NCI-H748 (cell line): ENCODE data around the gene MGST3.
"Not testable (repeated sequence)": the region's sequence is repeated elsewhere in the genome, so short reads cannot be mapped to it uniquely, and the experiment has no call there.

Experiments
- DNase-seq: peaks from one replicate; lab custom pipeline; 2025; ENCODE audit not compliant: unreplicated experiment; lab: John Stamatoyannopoulos, UW

Gene MGST3

DNA sequence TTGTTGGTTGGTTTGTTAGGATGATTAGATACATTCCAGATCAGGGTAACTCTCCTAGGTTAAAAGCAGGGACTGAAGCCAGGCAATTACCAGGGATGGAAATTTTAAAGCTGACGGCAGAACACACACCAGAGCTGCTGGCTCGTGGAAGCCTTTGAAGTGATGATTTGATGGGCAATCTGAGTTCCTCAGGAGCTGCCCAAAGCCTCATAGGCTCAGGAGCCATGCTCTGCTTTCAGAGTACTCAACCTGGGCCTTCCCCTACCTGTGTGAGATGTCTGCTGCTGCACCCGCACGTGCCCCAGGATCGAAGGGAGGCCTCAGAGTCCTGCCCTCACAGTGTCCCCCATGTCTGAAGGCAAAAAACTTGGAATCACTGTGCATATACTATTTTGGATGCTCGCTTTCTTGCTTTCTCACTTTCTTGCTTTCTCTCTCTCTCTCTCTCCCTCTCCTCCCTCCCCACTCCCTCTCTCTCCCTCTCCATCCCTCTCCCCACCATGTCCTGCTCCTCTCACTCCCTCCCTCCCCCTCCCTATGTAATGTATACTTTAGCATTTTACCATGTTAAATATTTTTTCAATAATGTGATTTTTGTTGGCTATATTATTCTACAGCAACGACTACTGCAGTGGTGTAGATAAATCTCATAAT, 18.0 kb downstream of the MGST3 start:
- DNase-seq: no peak

- DNase-seq: no peak
These were observed 20.1 kb downstream of the MGST3 start for GRCh38 chr1:165650981-165651625.

- not testable (repeated sequence) for DNase-seq
These were observed 27.9 kb downstream of the MGST3 start for GRCh38 chr1:165658766-165659580.

- DNase-seq: no peak
These were observed 28.5 kb downstream of the MGST3 start for GRCh38 chr1:165659581-165659895.

DNA sequence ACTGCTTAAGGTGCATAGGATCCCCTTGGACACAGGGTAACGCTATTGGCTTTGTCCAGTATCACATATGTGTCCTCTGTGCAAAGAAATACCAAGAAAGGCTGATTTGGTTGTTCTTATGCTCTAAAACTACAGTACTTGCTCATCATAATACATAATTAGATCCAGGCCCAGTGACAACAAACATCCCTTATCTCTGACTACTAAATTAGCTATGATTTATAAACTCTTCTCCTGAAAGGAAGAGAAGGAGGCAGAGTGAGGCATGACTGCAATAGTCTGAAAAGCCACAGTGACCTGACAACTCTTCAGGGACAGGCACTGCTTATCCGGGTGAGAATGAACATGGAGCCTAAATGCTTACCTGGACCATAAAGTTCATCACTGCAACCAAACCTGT, 30.7 kb downstream of the MGST3 start:
- DNase-seq: no peak

GRCh38 chr1:165662186-165662585, 31.2 kb downstream of the MGST3 start:
- DNase-seq: no peak

GRCh38 chr1:165666152-165666825, 35.3 kb downstream of the MGST3 start:
- no peak for DNase-seq

DNA sequence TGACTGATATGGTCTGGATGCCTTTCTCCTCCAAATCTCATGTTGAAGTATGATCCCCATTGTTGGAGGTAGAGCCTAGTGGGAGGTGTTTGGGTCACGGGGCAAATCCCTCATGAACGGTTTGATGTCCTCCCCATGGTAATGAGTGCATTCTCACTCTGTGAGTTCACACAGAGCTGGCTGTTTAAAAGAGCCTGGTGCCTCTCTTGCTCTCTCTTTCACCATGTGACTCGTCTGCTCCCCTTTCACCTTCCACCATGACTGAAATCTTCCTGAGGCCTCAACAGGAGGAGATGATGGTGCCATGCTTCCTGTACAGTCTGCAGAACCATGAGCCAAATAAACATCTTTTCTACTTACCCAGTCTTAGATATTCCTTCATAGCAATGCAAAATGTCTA, 37.1 kb downstream of the MGST3 start:
- no peak for DNase-seq

GRCh38 chr1:165671526-165671925, 40.5 kb downstream of the MGST3 start:
- no peak for DNase-seq

GRCh38 chr1:165674599-165674998, 43.6 kb downstream of the MGST3 start:
- no peak for DNase-seq

- no peak for DNase-seq
These were observed 44.8 kb downstream of the MGST3 start for GRCh38 chr1:165675794-165676193.

GRCh38 chr1:165678509-165678908, 47.5 kb downstream of the MGST3 start:
- no peak for DNase-seq

- no peak for DNase-seq
These were observed 48.4 kb downstream of the MGST3 start for GRCh38 chr1:165679282-165680036.

DNA sequence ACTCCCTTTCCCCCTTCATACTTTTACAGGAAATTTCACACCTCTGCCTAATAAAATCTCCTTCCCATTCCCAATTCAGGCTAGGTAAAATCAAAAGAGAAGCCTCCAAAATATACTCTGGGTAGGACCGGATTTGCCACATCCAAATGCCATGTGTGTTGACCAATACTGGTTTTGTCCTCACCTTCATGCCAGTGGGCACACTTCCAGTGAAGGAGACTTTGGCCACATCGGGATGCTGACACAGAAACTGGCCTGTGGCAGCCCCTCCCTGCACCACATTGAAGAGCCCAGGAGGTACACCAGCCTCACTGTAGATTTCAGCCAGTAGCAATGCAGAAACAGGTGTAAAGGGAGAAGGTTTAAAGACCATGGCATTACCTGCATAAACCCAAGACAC, 49.3 kb downstream of the MGST3 start:
- DNase-seq: no peak

- not testable (repeated sequence) for DNase-seq
These were observed 49.7 kb downstream of the MGST3 start for GRCh38 chr1:165680773-165681172.

DNA sequence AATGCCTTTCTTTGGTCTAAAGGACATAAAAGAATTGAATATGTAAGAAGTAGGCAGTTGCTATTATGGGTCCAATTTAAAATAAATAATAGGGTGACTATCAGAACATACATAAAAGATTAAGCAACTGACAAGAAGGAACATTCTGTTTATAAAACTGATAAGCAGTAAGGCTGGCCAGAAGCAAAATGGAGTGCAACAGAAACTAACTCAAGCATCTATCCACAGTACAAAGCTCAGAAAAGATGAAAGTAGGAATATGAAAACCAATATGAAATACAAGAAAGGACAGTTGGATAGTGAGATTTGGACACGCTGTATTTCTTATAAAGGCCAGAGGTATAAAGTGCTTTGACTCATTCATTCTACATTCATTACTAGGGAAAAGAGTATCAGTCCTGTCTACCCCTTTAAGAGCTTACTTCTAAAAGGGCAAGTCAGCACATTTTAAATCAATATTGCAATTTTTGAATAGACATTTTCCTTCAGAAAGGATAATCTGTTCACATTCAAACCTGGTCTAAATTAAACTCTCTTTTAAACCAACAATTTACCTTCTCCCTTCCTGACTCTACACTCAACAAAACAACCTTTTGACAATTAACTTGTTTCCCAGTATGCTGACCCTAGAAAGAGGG, 52.9 kb downstream of the MGST3 start:
- no peak for DNase-seq

DNA sequence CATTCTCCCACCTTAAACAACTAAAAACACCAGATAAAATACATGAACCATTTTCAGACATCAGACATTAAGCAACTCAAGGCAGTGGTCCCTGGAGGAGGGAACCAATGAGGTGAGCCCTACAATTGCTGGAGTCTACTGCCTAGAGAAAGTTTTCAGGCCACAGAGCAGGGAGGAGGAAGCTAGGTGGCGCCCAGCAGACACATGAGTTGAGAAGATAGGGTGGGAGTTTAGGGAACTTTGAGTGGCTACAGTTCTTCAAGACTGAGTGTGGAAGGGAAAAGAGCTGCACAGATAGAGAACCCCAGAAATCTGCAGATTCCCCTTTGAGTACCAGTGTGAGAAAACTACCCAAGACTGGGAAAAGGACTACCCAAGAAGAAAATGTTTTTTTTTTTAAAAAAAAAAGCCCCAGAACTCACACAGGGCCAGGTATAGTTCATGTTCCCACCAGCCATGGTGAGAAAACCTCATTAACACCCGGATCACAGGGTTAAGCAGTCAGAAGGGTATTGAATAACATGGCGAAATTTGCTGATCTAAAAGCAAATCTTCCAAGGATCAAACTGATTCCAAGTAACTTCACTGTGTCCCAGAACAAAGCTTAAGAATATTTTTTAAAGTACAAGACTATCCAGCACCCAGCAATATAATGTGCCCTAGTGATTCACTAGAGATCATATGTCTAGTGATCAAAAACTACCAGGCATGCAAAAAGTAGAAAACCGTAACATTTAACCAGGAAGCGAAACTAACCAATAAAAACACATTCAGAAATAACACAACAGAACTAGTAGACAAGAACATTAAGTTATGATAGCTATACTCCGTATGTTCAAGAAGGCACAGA, 55.3 kb downstream of the MGST3 start:
- no peak for DNase-seq

GRCh38 chr1:165686971-165687433, 56.0 kb downstream of the MGST3 start:
- no peak for DNase-seq

- no peak for DNase-seq
These were observed 57.0 kb downstream of the MGST3 start for GRCh38 chr1:165688046-165688445.
